Measurements from ENCODE around the gene KLF18.
"Not testable (repeated sequence)": the region's sequence is repeated elsewhere in the genome, so short reads cannot be mapped to it uniquely, and the experiment has no call there.

Gene KLF18

DNA sequence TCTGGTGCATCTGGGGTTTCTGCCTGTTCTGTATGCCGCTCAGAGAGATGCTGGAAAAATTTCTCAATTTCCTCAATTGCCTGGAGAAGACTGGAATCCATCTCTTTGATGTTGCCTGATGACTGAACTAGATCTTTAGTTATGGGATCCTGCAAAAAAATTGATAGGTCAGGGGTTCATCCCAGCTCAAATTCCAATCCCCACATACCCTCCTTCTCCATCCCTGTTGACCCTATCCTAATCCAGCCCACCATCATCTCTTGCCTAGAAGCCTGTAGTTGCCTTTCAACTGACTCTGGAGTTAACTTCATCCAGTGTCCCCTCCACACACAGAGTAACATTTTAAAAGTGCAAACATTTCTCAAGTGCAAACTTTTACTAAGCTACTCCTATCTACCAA lies at the start of gene KLF18:
Gene KLF18, minus strand, starts transcription at position 101 of the 400 bp plus-strand sequence. Its CDS starts 0 bp downstream, at position 101.
- DNase-seq (ENCODE audit: low spot score): no peak

- DNase-seq (ENCODE audit: low spot score): no peak
Observed at GRCh38 chr1:44174630-44175029, 33.2 kb upstream of the KLF18 start.

GRCh38 chr1:44170281-44170823 lies 28.9 kb upstream of the KLF18 start:
- DNase-seq (ENCODE audit: low spot score): no peak

- no peak for DNase-seq (ENCODE audit: low spot score)
Observed at GRCh38 chr1:44168520-44169098, 27.2 kb upstream of the KLF18 start.

DNA sequence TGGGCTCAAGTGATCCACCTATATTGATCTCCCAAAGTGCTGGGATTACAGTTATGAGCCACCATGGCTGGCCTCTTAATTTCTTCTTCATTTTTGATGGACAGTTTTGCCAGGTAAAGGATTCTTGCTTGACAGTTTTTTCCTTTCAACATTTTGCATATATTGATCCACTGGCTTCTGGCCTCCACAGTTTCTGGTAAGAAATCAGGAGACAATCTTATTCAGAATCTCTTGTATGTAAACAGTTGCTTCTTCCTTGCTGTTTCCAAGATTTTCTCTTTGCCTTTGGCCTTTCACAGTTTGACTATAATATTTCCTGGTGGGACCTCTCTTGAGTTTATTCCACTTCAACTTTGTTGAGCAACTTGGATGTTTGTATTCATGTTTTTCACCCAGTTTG lies 20.1 kb upstream of the KLF18 start:
- DNase-seq (ENCODE audit: low spot score): no peak

DNA sequence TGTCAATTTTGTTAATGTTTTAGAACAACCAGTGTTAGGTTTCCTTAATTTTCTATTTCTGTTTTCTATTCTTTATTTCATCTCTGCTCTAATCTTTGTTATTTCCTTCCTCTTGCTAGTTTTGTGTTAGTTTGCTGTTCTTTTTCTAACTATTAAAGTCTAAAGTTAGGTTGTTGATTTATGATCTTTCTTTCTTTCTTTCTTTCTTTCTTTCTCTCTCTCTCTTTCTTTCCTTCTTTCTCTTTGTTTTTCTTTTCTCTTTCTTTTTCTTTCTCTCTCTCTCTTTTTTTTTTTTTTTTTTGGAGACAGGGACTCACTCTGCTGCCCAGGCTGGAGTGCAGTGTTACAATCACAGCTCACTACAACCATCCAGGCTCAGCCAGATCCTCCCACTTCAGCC lies 17.4 kb upstream of the KLF18 start:
- no peak for DNase-seq (ENCODE audit: low spot score)

- DNase-seq (ENCODE audit: low spot score): no peak
Observed at GRCh38 chr1:44157903-44158302, 16.5 kb upstream of the KLF18 start.

DNA sequence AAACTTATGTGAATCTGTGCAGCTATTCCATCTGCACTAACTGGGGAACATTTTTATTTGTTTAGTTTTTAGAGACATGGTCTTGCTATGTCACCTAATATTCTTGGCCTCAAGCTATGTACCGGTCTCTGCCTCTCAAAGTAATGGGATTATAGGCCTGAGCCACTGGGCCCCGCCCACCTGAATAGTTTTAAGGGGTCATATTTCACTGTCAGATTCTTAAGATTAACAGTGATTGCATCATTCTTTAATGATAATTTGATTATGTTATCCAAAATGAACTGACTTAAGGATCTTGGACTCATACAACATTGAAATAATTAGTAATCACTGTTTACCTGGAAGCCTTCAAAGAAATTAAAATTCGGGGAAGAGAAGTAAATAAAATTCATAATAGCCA lies 12.6 kb upstream of the KLF18 start:
- DNase-seq (ENCODE audit: low spot score): no peak

- no peak for DNase-seq (ENCODE audit: low spot score)
Observed at GRCh38 chr1:44152692-44153091, 11.3 kb upstream of the KLF18 start.

- DNase-seq (ENCODE audit: low spot score): no peak
Observed at GRCh38 chr1:44151808-44152207, 10.4 kb upstream of the KLF18 start.

DNA sequence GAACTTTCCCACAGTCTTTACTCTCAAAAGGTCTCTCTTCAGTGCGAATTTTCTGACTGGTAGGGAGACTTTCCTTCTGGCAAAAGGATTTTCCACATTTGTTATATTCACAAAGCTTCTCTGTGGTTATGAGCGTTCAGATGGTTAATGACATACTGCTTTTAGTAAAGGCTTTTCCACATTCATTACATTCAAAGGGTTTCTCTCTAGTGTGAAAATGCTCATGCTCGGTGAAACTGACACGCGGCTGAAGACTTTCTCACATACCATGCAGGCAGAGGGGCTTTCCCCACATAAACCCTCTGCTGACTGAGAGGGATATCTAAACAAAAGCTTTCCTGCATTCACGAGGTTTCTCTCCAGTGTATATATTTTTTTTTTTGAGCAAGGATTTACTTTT lies 9.9 kb upstream of the KLF18 start:
- no peak for DNase-seq (ENCODE audit: low spot score)

DNA sequence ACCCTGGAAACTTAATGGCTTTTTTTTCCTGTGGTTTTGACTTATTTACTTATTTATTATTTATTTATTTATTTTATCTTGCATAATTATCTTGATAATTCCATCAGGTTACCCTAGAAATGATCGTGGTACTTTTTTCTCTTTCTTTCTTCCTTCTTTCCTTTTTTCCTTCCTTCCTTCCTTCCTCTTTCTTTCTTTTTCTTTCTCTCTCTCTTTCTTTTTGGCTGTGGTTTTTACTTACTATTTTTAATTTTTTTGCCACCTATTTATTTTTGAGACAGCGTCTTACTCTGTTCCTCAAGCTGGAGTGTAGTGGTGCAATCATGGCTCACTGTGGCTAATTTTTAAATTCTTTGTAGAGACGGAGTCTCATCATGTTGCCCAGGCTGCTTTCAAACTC lies 6.2 kb upstream of the KLF18 start:
- DNase-seq (ENCODE audit: low spot score): no peak

DNA sequence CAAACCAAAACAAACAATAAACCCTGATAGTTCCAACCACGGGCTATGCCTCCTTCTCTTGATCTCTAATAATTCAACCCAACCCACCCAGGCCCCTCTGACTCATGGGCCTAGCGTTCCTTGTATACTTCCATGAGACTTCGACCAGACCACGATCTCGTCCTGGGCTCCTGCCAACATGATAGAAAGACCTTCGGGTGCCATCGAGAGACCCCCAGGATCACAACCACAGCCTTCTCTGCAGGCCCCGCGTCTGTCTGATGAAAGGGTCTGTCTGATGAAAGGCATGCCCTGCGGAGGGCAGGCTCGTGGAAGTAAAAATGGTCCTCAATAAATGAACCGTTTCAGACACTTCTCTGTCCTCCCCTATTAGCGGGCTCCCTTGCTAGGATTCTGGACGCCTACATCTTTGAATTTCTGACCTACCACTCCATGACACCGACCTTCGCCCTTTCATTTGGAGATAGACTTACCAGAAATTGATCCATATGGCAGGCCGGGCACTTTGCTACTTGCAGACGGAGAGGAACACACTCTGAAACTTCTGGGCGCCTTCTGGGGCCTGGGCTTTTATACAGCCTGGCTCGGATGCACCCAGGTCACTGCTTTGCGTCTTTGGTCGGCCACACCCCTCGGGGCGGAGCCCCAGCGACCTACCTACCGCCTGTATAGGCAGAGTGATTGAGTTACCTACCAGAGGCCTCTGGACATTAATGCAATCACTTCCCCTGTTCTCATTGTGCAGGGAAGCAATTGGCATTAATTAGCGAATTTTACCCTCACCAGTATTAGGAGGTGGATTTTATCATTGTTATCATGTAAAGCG lies 5.3 kb upstream of the KLF18 start:
- DNase-seq (ENCODE audit: low spot score): no peak

DNA sequence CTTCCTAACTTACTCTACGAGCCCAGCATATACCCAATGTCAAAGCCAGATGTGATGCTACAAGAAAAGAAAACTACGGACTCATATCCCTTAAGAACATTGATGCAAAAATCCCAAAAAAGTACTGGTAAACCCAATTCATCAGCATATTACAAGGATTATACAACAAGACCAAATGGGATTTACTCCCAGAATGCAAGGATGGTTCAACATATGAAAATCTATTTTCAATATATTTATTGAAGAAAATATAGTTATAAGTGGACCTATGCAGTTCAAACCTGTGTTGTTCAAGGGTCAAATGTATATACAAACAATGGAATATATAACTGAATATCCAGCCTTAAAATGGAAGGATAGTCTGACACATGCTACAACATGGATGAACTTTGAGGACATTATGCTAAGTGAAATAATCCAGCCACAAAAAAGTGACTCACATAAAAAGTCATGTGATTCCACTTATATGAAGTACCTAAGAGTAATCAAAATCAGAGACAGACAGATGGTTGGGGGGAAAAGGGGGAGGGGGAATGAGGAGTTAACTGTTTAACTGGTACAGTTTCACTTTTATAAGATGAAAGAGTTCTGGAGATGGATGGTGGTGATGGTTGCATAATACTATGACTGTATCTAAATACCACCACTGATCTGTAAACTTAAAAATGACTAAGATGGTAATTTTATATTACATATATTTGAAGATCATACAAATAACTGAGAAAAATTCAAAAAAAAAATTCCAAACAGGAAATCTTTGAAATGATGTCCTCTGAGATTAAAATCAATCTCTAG lies 3.7 kb upstream of the KLF18 start:
- no peak for DNase-seq (ENCODE audit: low spot score)

- not testable (repeated sequence) for DNase-seq (ENCODE audit: low spot score)
Observed at GRCh38 chr1:44139565-44139964, 1.9 kb downstream of the KLF18 start.

- DNase-seq (ENCODE audit: low spot score): no peak
Observed at GRCh38 chr1:44138239-44138638, 3.2 kb downstream of the KLF18 start.

GRCh38 chr1:44135886-44136285 lies 5.5 kb downstream of the KLF18 start:
- DNase-seq (ENCODE audit: low spot score): no peak

- no peak for DNase-seq (ENCODE audit: low spot score)
Observed at GRCh38 chr1:44134071-44134920, 7.1 kb downstream of the KLF18 start.

DNA sequence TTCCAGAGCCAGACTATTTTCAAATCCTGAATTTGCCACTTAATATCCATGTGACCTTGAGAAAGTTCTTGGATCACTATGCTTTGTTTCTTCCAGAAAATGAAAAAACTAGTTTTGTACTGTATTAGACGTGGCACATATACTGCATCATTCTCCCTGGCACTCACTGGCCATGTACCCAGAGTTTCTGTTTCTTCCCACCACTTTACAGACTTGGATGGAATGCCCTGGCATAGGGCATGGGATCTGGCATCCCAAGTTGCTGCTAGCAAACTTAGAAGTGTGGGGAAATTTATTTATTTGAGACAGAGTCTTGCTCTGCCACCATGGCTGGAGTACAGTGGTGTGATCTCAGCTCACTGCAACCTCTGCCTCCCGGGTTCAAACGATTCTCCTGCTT lies 10.0 kb downstream of the KLF18 start:
- DNase-seq (ENCODE audit: low spot score): no peak

DNA sequence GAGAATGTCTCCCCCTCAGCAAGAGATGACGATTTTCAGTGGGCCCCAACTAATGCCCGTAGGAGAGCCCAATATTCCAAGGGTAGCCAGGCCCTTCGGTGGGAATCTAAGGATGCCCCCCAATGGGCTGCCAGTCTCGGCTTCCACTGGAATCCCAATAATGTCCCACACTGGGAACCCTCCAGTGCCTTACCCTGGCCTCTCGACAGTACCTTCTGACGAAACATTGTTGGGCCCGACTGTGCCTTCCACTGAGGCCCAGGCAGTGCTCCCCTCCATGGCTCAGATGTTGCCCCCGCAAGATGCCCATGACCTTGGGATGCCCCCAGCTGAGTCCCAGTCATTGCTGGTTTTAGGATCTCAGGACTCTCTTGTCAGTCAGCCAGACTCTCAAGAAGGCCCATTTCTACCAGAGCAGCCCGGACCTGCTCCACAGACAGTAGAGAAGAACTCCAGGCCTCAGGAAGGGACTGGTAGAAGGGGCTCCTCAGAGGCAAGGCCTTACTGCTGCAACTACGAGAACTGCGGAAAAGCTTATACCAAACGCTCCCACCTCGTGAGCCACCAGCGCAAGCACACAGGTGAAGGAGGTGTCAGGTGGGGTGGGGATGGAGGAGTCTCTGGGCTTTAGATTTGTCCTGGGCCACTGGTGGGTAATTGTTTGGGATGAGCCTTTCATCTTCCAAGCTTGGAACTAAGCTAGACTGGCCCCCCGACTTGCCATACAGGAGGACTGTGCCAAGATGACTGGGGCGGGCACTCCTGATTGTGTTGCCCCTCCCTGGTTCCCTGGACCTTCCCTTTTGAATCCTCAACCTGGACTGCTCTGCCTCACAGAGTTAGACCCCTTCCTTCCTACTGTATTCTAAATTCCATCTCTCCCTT lies 11.6 kb downstream of the KLF18 start:
- DNase-seq (ENCODE audit: low spot score): no peak
